SK-N-SH (cell line): Measurements from ENCODE around the gene ABLIM2. TPM values are rescaled to one million over a fixed set of nuclear protein-coding genes. Genes with fewer than 3 reads are reported as not detected.

Experiments
- CTCF ChIA-PET: fragments of 300-600, 350-600 bp; formaldehyde crosslinking; extraction: SDS; loops from one replicate; lab custom pipeline; 2021; lab: Yijun Ruan, JAX
- POLR2A ChIA-PET: fragments of 350-600 bp; sonication (Branson Sonifier 250); formaldehyde crosslinking; extraction: SDS; loops from one replicate; lab custom pipeline; 2020; ENCODE audit warnings: antibody characterized with exemption, inconsistent platforms; lab: Yijun Ruan, JAX
- DNase-seq: peaks from one replicate; pipeline ENCODE4 v3.0.0; 2012
- H2AFZ ChIP-seq: fragments of 200-600 bp; sonication (generic); 2 replicates; pipeline ENCODE4 v1.8.1; 2016; ENCODE audit warnings: antibody characterized with exemption, mild to moderate bottlenecking, low read depth
- H3F3A ChIP-seq: fragments of 200-600 bp; sonication (generic); replicated peaks from 2 replicates; pipeline ENCODE3; 2016; ENCODE audit warnings: antibody characterized with exemption, mild to moderate bottlenecking; ENCODE audit not compliant: insufficient read depth
- H3K27ac ChIP-seq, 2 experiments: fragments of 200-500 bp in 1 of 2; fragments of 200-600 bp in 1 of 2; sonication (Bioruptor generic) in 1 of 2; sonication (generic), shearing (Covaris generic) in 1 of 2; 2 replicates each; pipeline versions ENCODE4 v1.5.1 to v1.6.1; 2014 to 2016; ENCODE audit warnings: low read depth in 2 of 2, inconsistent platforms in 1 of 2, low read length in 1 of 2, mild to moderate bottlenecking in 1 of 2, mixed read lengths in 1 of 2
- H3K27me3 ChIP-seq: fragments of 200-600 bp; sonication (generic), shearing (Covaris generic); 2 replicates; pipeline ENCODE4 v1.6.1; 2016; ENCODE audit warnings: mixed run types; ENCODE audit not compliant: insufficient read depth
- H3K36me3 ChIP-seq, 2 experiments: fragments of 200-500 bp in 1 of 2; fragments of 200-600 bp in 1 of 2; sonication (Bioruptor generic) in 1 of 2; sonication (generic) in 1 of 2; replicated peaks in 1 of 2; 2 replicates each; pipeline versions ENCODE3 to v1.5.1; 2014 to 2016; ENCODE audit warnings: low read length in 1 of 2, mild to moderate bottlenecking in 1 of 2; ENCODE audit not compliant: insufficient read depth in 2 of 2, control insufficient read depth in 1 of 2
- H3K4me1 ChIP-seq, 2 experiments: fragments of 200-500 bp in 1 of 2; fragments of 200-600 bp in 1 of 2; sonication (Bioruptor generic) in 1 of 2; sonication (generic), shearing (Covaris generic) in 1 of 2; 2 replicates each; pipeline versions ENCODE4 v1.5.1 to v1.6.1; 2014 to 2016; ENCODE audit warnings: low read depth in 1 of 2, low read length in 1 of 2, mixed run types in 1 of 2; ENCODE audit not compliant: insufficient read depth in 2 of 2, control insufficient read depth in 1 of 2
- H3K4me2 ChIP-seq: fragments of 200-600 bp; sonication (generic), shearing (Covaris generic); 2 replicates; pipeline ENCODE4 v1.6.1; 2017; ENCODE audit warnings: mixed run types
- H3K4me3 ChIP-seq, 2 experiments: fragments of 200-500 bp in 1 of 2; fragments of 200-600 bp in 1 of 2; sonication (Bioruptor generic) in 1 of 2; sonication (generic), shearing (Covaris generic) in 1 of 2; 2 replicates each; pipeline versions ENCODE4 v1.5.1 to v1.8.1; 2014 to 2016; ENCODE audit warnings: low read depth in 2 of 2, inconsistent platforms in 1 of 2, low read length in 1 of 2, mild to moderate bottlenecking in 1 of 2, mixed read lengths in 1 of 2, moderate library complexity in 1 of 2
- H3K79me2 ChIP-seq: fragments of 200-600 bp; sonication (generic); 2 replicates; pipeline ENCODE4 v1.8.1; 2017; ENCODE audit warnings: mild to moderate bottlenecking; ENCODE audit not compliant: insufficient read depth
- H3K9ac ChIP-seq: fragments of 200-600 bp; sonication (generic); 2 replicates; pipeline ENCODE4 v1.6.1; 2017; ENCODE audit warnings: mixed run types
- H3K9me2 ChIP-seq: fragments of 200-600 bp; sonication (generic); 2 replicates; pipeline ENCODE4 v1.6.1; 2017; ENCODE audit warnings: mixed run types
- H3K9me3 ChIP-seq: fragments of 200-600 bp; sonication (generic); 2 replicates; pipeline ENCODE4 v1.6.1; 2017; ENCODE audit warnings: mixed run types, mild to moderate bottlenecking, moderate library complexity
- H4K20me1 ChIP-seq: fragments of 200-600 bp; sonication (generic); 2 replicates; pipeline ENCODE4 v1.6.1; 2017; ENCODE audit warnings: mild to moderate bottlenecking, mixed run types; ENCODE audit not compliant: insufficient read depth
- ELF1 ChIP-seq: IDR thresholded peaks from 2 replicates; pipeline ENCODE4 v1.4.0; 2012
- EZH2phosphoT487 ChIP-seq: fragments of 200-600 bp; sonication (generic); IDR thresholded peaks from 2 replicates; pipeline ENCODE4 v1.6.1; 2017; ENCODE audit warnings: low read depth, mixed run types, mild to moderate bottlenecking, antibody characterized with exemption, moderate library complexity, borderline replicate concordance
- FOXJ3 ChIP-seq: sonication (generic); formaldehyde crosslinking; IDR thresholded peaks from 2 replicates; pipeline ENCODE4 v1.5.1; 2020; ENCODE audit warnings: mild to moderate bottlenecking, missing genetic modification reagents
- GABPA ChIP-seq: IDR thresholded peaks from 2 replicates; pipeline ENCODE4 v1.4.0; 2012; ENCODE audit warnings: low read depth, mild to moderate bottlenecking
- IRF3 ChIP-seq: fragments of 150-350 bp; IDR thresholded peaks from 2 replicates; pipeline ENCODE4 v1.6.1; 2016; ENCODE audit warnings: mild to moderate bottlenecking, low read depth, low read length
- MAX ChIP-seq: IDR thresholded peaks from 2 replicates; pipeline ENCODE4 v1.4.0; 2012; ENCODE audit warnings: low read depth
- NRF1 ChIP-seq: IDR thresholded peaks from 2 replicates; pipeline ENCODE4 v1.6.1; 2012; ENCODE audit warnings: low read depth, mild to moderate bottlenecking, low read length
- PBX3 ChIP-seq: IDR thresholded peaks from 2 replicates; pipeline ENCODE4; 2012
- RAD21 ChIP-seq: IDR thresholded peaks from 2 replicates; pipeline ENCODE4 v1.6.1; 2012; ENCODE audit warnings: mild to moderate bottlenecking, low read length
- RCOR1 ChIP-seq: fragments of 150-350 bp; IDR thresholded peaks from 2 replicates; pipeline ENCODE4 v1.6.1; 2017; ENCODE audit warnings: antibody characterized with exemption, low read length
- SMC3 ChIP-seq: IDR thresholded peaks from 2 replicates; pipeline ENCODE4 v1.6.1; 2012; ENCODE audit warnings: low read depth, low read length, improper control_type of control experiment
- TAF1 ChIP-seq: IDR thresholded peaks from 2 replicates; pipeline ENCODE4 v1.6.1; 2012; ENCODE audit warnings: low read depth, mild to moderate bottlenecking, low read length, moderate library complexity, borderline replicate concordance
- TCF12 ChIP-seq: IDR thresholded peaks from 2 replicates; pipeline ENCODE4 v1.4.0; 2012
- TEAD4 ChIP-seq: IDR thresholded peaks from 2 replicates; pipeline ENCODE4 v1.4.0; 2012; ENCODE audit warnings: mild to moderate bottlenecking, borderline replicate concordance; ENCODE audit not compliant: insufficient read depth
- USF1 ChIP-seq: IDR thresholded peaks from 2 replicates; pipeline ENCODE4 v1.4.0; 2012; ENCODE audit warnings: low read depth, borderline replicate concordance
- USF2 ChIP-seq: fragments of 150-350 bp; IDR thresholded peaks from 2 replicates; pipeline ENCODE4 v1.6.1; 2017; ENCODE audit warnings: antibody characterized with exemption, low read length, low read depth, borderline replicate concordance
- YY1 ChIP-seq: IDR thresholded peaks from 2 replicates; pipeline ENCODE4 v1.4.0; 2012; ENCODE audit warnings: low read depth, mild to moderate bottlenecking
- WGBS: methylation state at CpG from one replicate; pipeline ENCODE4 v1.1.6; 2017; ENCODE audit warnings: low lambda C conversion rate; 5-methylcytosine and 5-hydroxymethylcytosine counted together
- polyA plus RNA-seq, 3 experiments: library from polyadenylated mRNA; depleted of rRNA; stranded (reverse); fragments of >200 nt; gene quantifications; 2 replicates each; pipeline ENCODE4 v1.2.3, GENCODE V29; 2012

Gene ABLIM2
- polyA plus RNA-seq, 1 of the 3 experiments (the other 2 are of a cell fraction), result 0.53 TPM

- TF ChIP-seq USF2 (no peak), TEAD4 (no peak), PBX3 (no peak), IRF3 (no peak), NRF1 (no peak), ELF1 (no peak), EZH2phosphoT487 (no peak), TCF12 (no peak), YY1 (no peak)
- Histone ChIP-seq H3K4me2 (no peak overlapping the region), H2AFZ (no peak overlapping the region), H3K79me2 (no peaks in the 10 kb centered on the region), H3K9me2 (no peaks in the 10 kb centered on the region), H3K4me3 (no peak overlapping the region), H3K9me3 (no peaks in the 10 kb centered on the region), H3F3A (no peaks in the 10 kb centered on the region), H3K4me1 (peaks cover 0 to 9% of the 10 kb centered on the region in 2 experiments; a peak in 1 of 4 replicates), H3K27ac (no peak overlapping the region), H4K20me1 (no peaks in the 10 kb centered on the region), H3K36me3 (no peaks in the 10 kb centered on the region), H3K9ac (no peak overlapping the region), H3K27me3 (no peaks in the 10 kb centered on the region)
- 63% methylated on average over 15 of the region's 27 CpGs for WGBS
- POLR2A ChIA-PET, result no interaction called here
- CTCF ChIA-PET, result interaction anchor here (0.8 to 1.5 kb wide), 4 partner anchors 9 to 933 kb away, joined by 3 to 4 read pairs (median 3); no protein-coding TSS in a partner anchor
- no peak for DNase-seq
Measured at GRCh38 chr4:8084712-8085490, 73.7 kb downstream of the ABLIM2 start.

- Histone ChIP-seq H2AFZ (no peak overlapping the region), H3K79me2 (no peaks in the 10 kb centered on the region), H3K9me2 (no peaks in the 10 kb centered on the region), H3K27me3 (no peaks in the 10 kb centered on the region), H4K20me1 (no peaks in the 10 kb centered on the region), H3K4me3 (no peak overlapping the region), H3K9ac (no peak overlapping the region), H3F3A (no peaks in the 10 kb centered on the region), H3K4me1 (peaks cover 0 to 14% of the 10 kb centered on the region in 2 experiments; a peak in 1 of 4 replicates), H3K4me2 (no peak overlapping the region), H3K27ac (no peak overlapping the region), H3K36me3 (no peaks in the 10 kb centered on the region), H3K9me3 (no peaks in the 10 kb centered on the region)
- CTCF ChIA-PET, result no interaction called here
- 59% methylated on average over 10 of the region's 17 CpGs for WGBS
- POLR2A ChIA-PET, result no interaction called here
- DNase-seq, result no peak
- TF ChIP-seq RCOR1 (no peak), MAX (no peak), IRF3 (no peak), FOXJ3 (CRISPR knock-in tag) (no peak), TAF1 (no peak), GABPA (no peak), USF2 (no peak), PBX3 (no peak), SMC3 (no peak), USF1 (no peak), RAD21 (no peak)
Measured at GRCh38 chr4:8084031-8084660, 74.5 kb downstream of the ABLIM2 start.
